K562 (cell line): ENCODE measurements around the gene CLUH.

Source experiments
- CBFB ChIP-seq: sonication (generic); formaldehyde crosslinking; IDR thresholded peaks from 2 replicates; pipeline ENCODE4 v1.4.0; 2020; ENCODE audit warnings: mild to moderate bottlenecking, missing genetic modification reagents
- CHCHD3 ChIP-seq: fragments of 250-450 bp; sonication (Bioruptor Pico); IDR thresholded peaks from 2 replicates; pipeline ENCODE4 v2.1.2; 2022; ENCODE audit warnings: mild to moderate bottlenecking
- CHD2 ChIP-seq: IDR thresholded peaks from 2 replicates; pipeline ENCODE4 v1.6.1; 2011; ENCODE audit warnings: low read depth, low read length
- ESRRB ChIP-seq: fragments of 250-450 bp; sonication (Bioruptor Pico); IDR thresholded peaks from 2 replicates; pipeline ENCODE4 v1.5.0; 2020; ENCODE audit warnings: mild to moderate bottlenecking, moderate library complexity, borderline replicate concordance
- FOXK2 ChIP-seq, 2 experiments: fragments of 450-650 bp; IDR thresholded peaks in 1 of 2; conservative IDR thresholded peaks in 1 of 2; 2 replicates each; pipeline ENCODE4 v1.6.1; 2016; ENCODE audit warnings: low read depth in 2 of 2, mild to moderate bottlenecking in 1 of 2
- GABPA ChIP-seq: fragments of 200-800 bp; sonication (Bioruptor generic); conservative IDR thresholded peaks from 2 replicates; pipeline ENCODE4 v1.6.1; 2016; ENCODE audit warnings: low read depth, missing genetic modification characterization, missing compliant biosample characterization
- MYNN ChIP-seq, 2 experiments: sonication (generic); formaldehyde crosslinking in 1 of 2; IDR thresholded peaks; 2 replicates each; pipeline versions ENCODE4 v1.5.0 to v1.6.1; 2016 to 2020; ENCODE audit warnings: antibody characterized with exemption in 1 of 2, missing genetic modification reagents in 1 of 2
- POLR2A ChIP-seq: fragments of 450-650 bp; conservative IDR thresholded peaks from 2 replicates; pipeline ENCODE4 v1.6.1; 2016
- RBM25 ChIP-seq: fragments of 200-400 bp; formaldehyde crosslinking; IDR thresholded peaks from 2 replicates; pipeline ENCODE4 v1.6.1; 2018; ENCODE audit warnings: low read length, low read depth, moderate library complexity; ENCODE audit not compliant: severe bottlenecking
- ZNF644 ChIP-seq: fragments of 200-800 bp; sonication (Bioruptor generic); IDR thresholded peaks from 2 replicates; pipeline ENCODE4 v1.6.1; 2016; ENCODE audit warnings: low read depth, missing genetic modification characterization, missing compliant biosample characterization
- TF ChIP-seq, protein P1 (sequence below): fragments of 250-450 bp; sonication (Bioruptor Pico); IDR thresholded peaks from 2 replicates; pipeline ENCODE4 v1.5.1; 2021; ENCODE audit warnings: mild to moderate bottlenecking
- TF ChIP-seq, protein P2 (sequence below): sonication (generic); formaldehyde crosslinking; IDR thresholded peaks from 2 replicates; pipeline ENCODE4 v1.8.0; 2022; ENCODE audit warnings: mild to moderate bottlenecking, missing genetic modification reagents

DNA sequence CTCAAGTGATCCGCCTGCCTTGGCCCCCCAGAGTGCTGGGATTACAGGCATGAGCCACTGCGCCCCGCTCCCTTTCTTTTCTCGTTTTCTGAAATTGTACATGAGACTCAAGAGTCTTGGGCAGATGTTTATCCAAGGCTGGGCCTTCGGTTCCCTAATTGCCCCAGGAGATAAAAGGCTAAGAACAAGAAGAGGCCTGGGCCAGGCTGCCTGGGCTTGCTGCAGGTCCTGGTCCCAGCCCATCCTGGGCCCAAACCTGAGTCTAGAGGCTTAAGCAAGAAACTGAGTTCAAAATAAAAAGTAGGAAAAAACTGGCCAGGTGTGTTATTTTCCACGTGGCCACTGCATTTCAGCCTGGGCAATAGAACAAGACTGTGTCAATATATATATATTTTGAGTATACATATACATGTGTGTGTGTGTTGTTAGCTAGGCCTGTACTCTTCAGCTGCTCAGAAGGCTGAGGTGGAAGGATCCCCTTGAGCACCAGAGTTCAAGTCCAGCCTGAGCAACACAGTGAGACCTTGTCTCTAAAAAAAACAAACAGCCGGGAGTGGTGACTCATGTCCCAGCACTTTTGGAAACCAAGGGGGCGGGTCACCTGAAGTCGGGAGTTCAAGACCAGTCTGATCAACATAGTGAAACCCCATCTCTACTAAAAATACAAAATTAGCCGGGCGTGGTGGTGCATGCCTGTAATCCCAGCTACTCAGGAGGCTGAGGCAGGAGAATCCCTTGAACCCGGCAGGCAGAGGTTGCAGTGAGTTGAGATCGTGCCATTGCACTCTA, 6.8 kb upstream of the CLUH start:
- TF ChIP-seq, protein P1, sequence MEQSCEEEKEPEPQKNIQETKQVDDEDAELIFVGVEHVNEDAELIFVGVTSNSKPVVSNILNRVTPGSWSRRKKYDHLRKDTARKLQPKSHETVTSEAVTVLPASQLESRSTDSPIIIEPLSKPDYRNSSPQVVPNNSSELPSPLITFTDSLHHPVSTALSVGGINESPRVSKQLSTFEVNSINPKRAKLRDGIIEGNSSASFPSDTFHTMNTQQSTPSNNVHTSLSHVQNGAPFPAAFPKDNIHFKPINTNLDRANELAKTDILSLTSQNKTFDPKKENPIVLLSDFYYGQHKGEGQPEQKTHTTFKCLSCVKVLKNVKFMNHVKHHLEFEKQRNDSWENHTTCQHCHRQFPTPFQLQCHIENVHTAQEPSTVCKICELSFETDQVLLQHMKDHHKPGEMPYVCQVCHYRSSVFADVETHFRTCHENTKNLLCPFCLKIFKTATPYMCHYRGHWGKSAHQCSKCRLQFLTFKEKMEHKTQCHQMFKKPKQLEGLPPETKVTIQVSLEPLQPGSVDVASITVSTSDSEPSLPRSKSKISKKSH (CRISPR knock-in tag) = no peak
- TF ChIP-seq, protein P2, sequence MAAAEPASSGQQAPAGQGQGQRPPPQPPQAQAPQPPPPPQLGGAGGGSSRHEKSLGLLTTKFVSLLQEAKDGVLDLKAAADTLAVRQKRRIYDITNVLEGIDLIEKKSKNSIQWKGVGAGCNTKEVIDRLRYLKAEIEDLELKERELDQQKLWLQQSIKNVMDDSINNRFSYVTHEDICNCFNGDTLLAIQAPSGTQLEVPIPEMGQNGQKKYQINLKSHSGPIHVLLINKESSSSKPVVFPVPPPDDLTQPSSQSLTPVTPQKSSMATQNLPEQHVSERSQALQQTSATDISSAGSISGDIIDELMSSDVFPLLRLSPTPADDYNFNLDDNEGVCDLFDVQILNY (CRISPR knock-in tag) = no peak
- no peak for TF ChIP-seq ZNF644 (tag)
- TF ChIP-seq RBM25 = no peak
- no peak for TF ChIP-seq CBFB (CRISPR knock-in tag)
- no peak for TF ChIP-seq CHD2
- TF ChIP-seq GABPA (tag) = no peak
- TF ChIP-seq MYNN (IDR thresholded peaks at IDR 0.05) = no peak
- no peak for TF ChIP-seq MYNN (CRISPR knock-in tag; IDR thresholded peaks at IDR 0.05)
- no peak for TF ChIP-seq ESRRB (CRISPR knock-in tag)
- TF ChIP-seq CHCHD3 (CRISPR knock-in tag) = no peak
- no peak for TF ChIP-seq POLR2A
- TF ChIP-seq FOXK2 (conservative IDR thresholded peaks at IDR 0.05 in 1 of 2, IDR thresholded peaks at IDR 0.05 in 1 of 2; ENCODE audit: low read depth in 2 of 2) = no peak
